C4-2B (cell line): ENCODE measurements around the gene RIC8B.

ENCODE experiments used
- CTCF ChIP-seq: fragments of 450-650 bp; conservative IDR thresholded peaks from 2 replicates; pipeline ENCODE4 v1.5.1; 2017; ENCODE audit warnings: mild to moderate bottlenecking
- ZFX ChIP-seq: fragments of 450-650 bp; IDR thresholded peaks from 2 replicates; pipeline ENCODE4 v1.6.1; 2017

GRCh38 chr12:106744600-106744999, 29.9 kb upstream of the RIC8B start:
- TF ChIP-seq CTCF (no peak), ZFX (no peak)
